Activated naive CD8-positive, alpha-beta T cell treated with anti-CD3 and anti-CD28 coated beads, Interleukin-2, amount 50 U/mL, for 16 hours (primary cell): ENCODE results near the gene MRPL39.
"Not testable (repeated sequence)": the region's sequence is repeated elsewhere in the genome, so short reads cannot be mapped to it uniquely, and the experiment has no call there.

Experiments
- DNase-seq: peaks from one replicate; pipeline ENCODE4 v3.0.0-alpha.2; 2020; ENCODE audit warnings: low read depth, low spot score

MRPL39 gene

DNA sequence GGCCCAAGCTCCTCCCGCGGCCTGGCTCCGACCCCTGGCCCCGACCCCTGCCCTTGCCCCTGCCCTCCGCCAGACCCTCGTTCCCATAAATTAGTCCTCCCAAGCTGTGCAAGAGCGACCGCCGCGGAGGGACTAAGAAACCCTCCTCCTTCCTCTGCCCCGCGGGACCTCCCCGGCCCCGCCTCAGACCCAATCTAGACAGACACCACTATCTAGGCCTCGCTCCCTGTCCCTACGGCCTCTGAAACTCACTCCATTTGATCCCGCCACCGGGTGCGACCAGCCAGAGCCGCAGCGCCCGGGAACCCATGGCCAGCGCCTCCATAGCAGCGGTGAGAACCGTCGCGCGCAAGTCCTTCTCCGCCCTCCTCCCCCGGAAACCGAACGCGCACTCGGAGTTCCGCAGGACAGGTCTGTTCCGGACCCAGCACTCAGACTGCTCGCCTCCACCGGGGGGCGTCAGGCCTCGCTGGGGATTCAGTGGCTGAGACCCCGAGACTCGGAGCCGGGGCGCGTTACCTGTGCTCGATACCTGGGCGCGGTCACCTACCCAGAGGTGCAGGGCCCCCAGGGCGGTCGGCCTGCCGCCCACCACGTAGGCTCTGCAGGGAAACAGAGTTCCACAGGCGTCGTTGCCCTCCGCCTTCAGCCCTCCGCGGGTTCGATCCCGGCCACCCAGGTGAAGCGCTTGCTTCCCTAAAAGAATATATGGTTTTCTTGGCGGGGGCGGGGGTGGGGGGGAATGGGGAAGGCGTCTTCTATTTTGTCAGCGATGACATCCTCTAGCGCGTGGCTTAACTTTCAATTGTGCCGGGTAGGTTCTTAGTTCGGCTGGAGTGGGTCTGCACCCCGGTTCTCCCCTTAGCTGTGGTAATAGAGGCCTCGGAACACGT lies at the start of gene MRPL39:
TSS of gene MRPL39 (minus strand) at position 331 of the 893 bp plus-strand sequence. CDS start at position 325, 6 bp downstream.
- peak; percentile 66 for DNase-seq

DNA sequence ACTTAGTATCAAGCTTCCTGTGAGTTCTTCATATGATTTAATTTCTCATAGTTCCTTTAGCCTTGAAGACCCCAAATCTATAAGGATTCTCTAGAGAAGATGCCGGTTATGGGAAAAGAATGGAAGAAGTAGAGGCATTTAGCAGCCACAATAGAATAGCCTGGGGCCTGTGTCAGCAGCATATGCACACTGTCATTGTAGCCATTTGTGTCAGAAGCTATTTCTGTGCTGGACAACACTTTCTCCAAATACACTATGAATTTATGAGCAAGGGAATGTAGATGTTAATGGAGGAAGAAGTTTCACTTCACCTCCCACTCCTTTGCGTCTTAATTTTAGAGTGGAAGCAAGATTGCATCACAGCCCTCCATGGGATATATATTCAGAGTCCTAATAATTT lies 49.1 kb upstream of the MRPL39 start:
- DNase-seq: no peak

DNA sequence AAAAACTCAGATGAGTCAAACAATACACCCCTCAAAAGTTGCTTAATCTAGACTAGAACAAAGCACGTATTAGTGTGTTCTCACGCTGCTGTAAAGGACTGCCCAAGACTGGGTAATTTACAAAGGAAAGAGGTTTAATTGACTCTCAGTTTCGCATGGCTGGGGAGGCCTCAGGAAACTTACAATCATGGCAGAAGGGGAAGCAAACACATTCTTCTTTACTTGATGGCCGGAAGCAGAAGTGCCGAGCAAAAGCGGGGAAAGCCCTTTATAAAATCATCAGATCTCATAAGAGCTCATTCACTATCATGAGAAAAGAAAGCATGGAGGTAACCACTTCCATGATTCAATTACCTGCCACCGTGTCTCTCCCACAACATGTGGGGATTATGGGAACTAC lies 41.9 kb upstream of the MRPL39 start:
- DNase-seq: no peak

DNA sequence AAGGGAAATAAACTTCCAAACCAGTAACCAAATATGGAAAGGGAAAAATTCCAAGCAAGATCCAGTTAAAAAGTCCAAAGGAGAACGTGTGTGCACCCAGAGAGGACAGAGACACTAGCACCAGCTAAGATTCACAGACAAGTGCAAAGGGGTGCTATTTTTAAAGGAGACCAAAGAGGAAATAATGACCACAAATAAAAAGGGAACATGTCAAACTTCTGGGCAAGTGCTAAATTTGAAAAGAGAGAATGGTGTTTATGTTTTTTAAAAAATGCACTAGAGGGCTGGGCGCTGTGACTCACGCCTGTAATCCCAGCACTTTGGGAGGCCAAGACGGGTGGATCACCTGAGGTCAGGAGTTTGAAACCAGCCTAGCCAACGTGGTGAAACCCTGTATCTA lies 40.4 kb upstream of the MRPL39 start:
- no peak for DNase-seq

DNA sequence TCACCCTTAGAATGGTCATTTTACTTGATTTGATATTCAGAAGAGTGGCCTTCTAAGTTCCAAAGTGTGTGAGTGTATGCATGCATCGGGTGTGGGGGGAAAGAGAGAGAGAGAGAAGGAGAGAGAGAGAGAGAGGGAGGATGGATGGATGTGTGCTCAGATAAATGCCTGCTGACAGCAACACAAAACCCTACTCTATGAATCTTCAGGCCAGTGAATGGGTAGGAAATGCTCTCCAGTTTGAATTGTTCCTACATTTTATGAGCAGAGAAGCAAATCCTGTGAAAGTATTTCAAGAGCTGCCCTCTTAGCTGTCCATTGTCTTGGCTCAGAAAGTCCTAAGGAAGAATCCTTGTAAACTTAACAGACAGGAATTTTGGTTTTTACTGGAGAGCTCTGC lies 39.2 kb upstream of the MRPL39 start:
- DNase-seq: no peak

DNA sequence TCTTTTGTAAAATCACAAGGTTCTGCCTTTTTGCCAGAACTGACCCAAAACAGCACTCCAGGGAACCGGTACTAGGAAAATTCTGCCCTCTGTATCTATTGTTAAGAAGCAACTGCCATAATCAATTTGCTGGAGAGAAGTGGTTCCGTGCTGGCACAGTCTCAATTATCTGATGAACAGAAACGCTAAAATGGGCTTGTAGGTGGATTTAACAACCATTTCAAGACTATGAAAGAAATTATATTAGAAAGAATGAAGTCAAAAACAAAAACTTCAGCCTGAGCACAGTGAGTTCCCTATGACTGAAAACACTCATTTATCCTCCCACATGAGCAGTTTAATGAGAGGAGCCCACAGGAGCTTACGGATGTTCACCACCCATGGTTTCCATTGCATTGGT lies 36.2 kb upstream of the MRPL39 start:
- no peak for DNase-seq

DNA sequence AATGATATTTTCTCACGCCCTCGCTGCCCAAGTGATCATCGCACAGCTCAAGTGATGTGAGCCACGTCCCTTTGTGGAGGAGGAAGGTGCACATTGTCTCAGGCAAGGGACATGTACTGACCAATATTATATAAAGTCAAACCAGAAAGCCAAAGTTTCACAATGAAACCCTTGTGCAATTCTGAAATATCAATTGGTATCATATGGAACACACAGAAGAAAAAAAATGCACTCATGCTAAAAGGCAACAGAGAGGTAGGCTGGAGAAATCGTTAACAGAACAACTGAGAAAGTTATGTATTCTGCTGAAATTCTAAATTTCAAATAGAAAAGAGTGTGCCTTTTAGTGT lies 33.6 kb upstream of the MRPL39 start:
- no peak for DNase-seq

DNA sequence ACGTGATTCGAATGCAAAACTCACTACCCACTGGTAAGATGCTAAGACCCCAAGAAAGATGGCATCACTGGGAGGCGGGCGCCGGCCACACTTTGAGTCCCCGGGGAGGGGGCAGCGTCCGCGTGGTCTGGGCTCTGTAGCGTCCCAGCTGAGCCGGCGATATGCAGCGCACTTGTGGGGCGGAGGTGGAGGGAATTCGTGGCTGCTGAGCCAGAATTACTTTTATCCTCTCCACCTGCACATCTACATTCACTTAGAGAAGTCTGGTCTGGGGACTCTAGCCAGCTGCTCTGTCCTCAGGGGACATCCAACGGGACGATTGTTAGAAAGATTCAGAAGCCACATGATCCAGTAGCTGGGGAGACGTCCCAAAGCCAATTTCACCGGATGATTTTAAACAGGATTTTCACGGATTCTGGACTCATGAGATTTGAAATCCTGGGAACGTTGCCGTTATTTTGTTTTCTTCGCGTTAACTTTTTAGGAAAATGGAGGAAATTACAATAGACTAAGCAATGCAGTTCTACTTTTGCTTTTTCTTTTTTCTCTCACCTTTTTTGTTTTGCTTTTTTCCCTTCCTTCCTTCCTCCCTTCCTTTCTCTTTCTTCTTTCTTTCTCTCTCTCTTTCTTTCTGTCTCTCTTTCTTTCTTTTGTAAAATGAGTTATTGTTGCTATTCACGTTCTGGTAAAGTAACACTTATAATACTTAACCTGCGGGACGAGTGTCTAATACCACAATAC lies 33.1 kb upstream of the MRPL39 start:
- DNase-seq: no peak

DNA sequence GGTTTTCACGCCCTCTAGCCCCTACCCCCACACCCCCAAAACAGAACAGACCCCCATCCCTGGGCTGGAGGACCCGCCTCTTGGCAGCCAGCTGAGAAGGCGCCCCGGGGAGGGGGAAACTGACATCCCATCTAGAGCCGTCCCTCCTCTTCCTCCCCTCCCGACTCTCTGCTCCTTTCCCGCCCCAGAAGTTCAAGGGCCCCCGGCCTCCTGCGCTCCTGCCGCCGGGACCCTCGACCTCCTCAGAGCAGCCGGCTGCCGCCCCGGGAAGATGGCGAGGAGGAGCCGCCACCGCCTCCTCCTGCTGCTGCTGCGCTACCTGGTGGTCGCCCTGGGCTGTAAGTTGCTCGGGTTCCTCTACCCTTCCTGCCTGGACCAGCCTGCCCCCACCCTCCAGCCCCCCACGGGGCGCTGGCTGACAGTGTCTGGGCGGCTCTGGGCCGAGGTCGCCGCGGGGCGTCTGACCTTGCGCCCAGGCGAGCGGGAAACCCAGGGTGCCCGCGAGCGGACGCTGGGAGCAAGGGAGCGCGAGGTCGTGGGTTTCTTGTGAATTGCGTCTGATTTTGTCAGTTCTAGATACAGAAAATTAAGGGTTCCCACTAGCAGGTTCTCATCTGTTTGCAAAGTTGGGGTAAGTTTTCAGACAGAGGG lies 32.4 kb upstream of the MRPL39 start:
- DNase-seq: no peak

DNA sequence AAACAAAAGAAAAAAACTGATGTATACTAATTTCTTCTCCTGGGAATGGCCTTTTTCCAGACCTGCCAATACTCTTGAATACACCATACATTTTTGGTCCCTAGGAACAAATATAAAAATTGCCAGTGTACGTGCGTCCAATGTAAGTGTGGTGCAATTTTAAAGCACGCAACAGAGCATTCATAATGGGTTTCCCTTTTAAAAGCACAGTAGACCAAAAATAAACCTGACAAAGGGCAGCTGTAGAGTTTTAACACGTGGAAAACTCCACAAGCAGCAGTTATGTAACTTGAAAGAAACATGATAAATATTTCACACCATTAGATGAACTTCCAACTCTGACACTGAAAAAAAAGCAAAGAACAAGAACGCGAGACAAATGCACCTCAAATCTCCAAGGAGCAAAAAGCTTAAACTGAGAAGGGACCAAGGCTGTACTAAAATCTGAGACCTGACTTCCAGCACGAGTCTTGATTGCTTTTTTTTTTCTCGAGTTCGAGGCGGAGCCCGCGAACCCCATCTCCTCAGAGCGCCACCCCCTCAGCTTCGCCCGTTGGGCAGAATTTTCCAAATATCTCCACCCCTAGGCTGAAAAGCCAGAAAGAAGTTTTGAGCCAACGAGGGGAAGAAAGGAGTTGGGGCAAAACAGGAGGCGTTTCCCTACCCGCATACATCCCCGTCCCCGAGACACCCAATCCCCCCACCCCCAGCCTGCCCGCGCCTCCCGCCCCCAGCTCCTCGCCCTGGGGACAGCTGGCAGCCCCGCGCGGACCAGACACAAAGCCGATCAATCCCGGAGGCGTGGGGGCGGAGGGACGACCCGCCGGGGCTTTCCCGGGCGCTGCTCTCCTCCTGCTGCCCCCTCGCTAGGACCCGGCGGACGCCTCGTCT lies 31.6 kb upstream of the MRPL39 start, which contains the start of gene JAM2:
TSS of gene JAM2 (plus strand) at position 599 of the 891 bp plus-strand sequence. CDS start 564 bp downstream, outside the sequence.
- peak; percentile 8 for DNase-seq

DNA sequence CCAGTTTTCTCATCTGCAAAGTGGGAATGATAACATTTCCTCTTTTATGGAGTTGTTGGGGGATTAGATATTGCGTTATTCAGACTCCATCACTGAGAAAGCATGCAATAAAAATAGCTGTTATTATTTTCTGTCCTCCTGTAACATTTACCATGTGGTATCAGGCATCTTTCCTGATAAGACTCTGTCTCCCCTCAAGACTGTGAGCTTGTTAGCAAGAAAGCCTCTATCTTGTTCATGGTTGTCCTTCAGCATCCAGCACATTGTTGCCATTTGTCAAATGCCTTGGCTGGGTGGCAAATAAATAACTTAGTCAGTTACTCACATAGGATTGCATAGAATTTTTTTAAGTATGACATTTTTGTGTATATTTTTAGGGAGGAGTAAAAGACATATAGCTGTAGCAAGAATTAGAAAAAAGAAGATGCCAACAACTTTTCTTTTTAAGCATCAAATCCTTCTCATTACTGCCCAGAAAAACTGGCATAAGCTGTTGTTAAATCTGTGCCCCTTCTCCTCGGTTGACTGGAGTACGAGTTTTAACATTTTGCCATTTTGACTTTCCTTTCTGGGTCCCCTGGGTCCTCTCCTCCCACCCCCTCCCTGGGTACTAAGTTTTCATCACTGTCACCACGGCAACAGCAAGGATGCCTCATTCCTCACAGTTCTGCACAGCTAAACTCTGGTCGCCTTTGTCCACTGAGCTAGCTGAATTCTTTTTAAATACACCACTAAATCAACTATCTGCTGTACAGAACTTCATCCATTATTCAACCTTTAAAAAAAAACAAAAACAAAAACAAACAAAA lies 30.8 kb upstream of the MRPL39 start:
- DNase-seq: no peak

DNA sequence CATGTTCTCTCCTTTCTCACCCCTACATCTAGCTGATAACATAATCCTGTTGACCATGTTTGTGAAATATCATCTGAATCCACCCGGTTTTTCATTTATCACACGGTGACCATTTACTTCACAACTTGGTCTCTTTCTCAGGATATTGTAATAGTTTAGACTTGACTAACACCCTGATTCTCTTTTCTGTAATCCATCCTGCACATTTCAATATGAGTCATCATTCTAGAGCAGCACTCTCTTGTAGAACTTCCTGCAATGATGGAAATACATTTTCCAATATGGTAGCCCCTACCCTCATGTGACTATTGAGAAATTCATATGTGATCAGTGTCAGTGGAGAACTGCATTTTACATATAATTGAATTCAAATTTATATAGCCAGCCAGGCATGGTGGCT lies 29.4 kb upstream of the MRPL39 start:
- DNase-seq: no peak

DNA sequence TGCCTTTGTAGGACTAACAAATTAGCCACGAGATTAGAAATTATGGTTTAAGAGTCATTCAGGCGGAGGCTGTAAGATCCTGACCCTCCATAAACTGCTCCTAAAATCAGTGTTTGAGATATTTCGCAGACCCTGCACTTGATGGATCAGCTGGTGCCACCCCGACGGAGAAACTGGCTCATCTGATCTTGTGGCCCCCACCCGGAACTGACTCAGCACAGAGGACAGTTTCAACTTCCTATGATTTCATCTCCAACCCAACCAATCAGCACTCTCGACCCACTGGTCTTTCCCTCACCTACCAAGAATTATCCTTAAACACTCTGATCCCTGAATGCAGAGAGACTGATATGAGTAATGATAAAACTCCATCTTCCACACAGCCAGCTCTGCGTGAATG lies 28.0 kb upstream of the MRPL39 start:
- DNase-seq: no peak

DNA sequence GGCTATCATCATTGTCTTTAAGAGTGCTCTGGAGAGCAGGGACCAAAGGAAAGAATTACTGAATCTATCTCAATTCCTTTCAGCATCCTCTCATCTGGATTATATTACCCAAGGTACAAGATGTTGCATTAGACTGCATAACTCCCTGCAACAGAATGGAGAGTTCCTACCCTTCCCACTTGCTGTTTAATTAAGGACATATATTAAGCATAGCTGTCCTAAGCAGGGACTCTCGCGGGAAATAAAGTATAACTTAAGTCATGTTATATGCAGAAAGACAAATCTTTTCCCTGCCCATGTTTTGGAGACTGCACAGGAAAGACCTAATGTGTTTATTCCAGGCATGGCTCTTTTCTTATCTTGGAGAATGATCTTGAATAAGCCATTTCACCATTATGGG lies 25.0 kb upstream of the MRPL39 start:
- no peak for DNase-seq

DNA sequence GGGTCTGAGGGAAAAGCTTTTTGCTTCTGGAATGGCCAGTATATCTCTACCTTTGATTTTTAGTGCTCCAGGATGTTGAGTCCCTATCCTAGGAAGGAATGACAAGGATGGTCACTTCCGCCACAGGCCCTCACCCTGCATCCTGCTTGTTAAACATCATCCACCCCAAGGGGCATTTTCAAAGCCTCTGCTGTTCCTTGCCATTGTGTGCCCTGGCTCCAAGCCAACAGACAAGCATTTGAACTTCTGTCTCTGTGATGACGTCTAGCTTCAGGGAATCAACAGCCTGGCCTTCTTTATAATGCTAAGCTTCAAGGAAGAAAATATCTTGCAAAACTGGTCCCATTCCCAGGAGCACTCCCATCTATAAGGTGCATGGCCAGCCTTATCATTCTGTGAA lies 19.5 kb upstream of the MRPL39 start:
- DNase-seq: no peak

DNA sequence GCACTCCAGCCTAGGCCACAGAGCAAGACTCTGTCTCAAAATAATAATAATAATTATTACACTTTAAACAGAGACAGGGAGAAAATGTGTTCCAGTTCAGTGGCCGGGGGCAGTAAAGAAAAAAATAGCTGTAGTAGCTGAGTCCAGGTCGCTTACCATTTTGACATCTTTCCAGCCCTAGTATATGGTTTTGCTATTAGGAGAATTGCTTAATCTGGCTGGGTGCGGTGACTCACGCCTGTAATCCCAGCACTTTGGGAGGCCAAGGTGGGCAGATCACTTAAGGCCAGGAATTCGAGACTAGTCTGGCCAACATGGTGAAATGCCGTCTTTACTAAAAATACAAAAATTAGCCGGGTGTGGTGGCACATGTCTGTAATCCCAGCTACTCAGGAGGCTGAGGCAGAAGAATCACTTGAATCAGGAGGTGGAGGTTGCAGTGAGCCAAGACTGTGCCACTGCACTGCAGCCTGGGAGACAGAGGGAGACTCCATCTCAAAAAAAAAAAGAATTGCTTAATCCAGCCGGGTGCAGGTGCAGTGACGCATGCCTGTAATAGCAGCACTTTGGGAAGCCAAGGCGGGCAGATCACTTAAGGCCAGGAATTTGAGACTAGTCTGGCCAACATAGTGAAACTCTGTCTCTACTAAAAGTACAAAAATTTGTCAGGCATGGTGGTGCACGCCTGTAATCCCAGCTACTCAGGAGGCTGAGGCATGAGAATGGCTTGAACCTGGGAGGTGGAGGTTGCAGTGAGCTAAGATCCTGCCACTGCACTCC lies 18.7 kb upstream of the MRPL39 start:
- DNase-seq: not testable (repeated sequence)

DNA sequence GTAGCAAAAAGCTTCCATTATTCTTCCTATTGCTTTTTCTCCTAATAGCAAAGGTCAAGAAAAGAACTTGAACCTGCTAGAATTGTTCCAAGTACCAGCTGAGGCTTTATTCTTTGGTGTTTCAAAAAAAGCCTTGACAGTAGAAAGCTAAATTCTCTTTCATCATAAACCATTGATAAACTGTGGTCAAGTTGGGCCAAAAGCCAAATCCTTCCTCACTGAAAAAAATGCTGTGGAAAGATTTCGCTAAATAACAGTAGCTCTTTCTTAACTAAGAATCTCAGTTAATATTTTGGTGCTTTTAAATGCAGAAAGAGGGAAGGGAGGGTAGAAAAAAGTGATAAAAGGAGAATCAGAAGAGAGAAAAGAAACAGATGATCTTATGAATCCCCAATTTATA lies 17.8 kb upstream of the MRPL39 start:
- no peak for DNase-seq

DNA sequence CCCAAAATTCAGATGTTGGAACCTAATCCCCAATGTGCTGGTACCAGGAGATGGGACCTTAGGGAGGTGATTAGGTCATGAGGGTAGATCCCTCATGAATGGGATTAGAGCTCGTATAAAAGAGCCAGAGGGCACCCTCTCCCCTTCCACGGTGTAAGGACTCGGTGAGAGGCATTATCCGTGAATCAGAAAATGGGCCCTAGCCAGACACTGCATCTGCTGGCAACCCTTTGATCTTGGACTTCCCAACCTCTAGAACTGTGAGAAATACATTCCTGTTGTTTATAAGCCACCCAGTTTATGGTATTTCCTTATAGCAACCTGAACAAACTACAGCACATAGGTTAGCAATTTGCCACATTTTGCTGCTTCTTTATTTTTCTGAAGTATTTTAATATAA lies 17.2 kb upstream of the MRPL39 start:
- no peak for DNase-seq

DNA sequence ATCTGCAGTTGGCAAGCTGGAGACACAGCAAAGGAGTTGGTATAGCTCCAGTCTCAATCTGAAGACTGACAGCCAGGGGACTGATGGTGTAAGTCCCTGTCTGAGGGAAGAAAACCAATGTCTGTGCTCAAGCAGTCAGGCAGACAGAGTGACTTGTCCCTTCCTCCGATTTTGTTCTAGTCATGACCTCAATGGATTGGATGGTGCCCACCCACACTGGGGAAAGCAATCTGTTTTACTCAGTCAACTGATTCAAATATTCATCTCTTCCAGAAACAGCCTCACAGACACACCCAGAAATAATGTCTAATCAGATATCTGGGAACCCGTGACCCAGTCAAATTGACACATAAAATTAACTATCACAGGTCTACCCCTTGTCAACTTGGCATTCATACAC lies 11.9 kb upstream of the MRPL39 start:
- DNase-seq: no peak

DNA sequence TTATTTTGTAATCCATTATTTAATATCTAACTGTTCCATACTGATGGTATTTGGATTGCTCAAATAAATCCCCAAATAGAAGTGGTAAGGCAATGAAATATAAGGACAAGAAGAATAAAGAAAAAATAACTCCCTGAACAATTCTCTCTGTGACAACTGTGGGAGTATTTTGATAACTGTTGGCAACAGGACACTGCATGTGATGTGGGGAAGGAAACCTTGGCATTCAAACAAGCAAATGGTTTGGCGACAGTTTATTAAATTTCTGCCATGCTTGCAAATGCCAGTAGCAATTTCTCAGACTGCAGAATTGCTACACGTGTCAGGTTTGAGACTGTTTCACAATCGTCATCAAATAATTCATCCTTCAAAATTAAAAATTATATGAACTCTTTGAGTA lies 8.6 kb upstream of the MRPL39 start:
- no peak for DNase-seq
